Muscle of back (tissue), 10 donors: Measurements from ENCODE around the gene CNTRL. TPM values are rescaled to one million over a fixed set of nuclear protein-coding genes. Genes with fewer than 3 reads are reported as not detected.

Experiments
- polyA plus RNA-seq, 10 donors: library from polyadenylated mRNA; unstranded; fragments of 120-200 nt; gene quantifications; one replicate each; pipeline ENCODE4 v1.2.1, GENCODE V29; 2013; ENCODE audit not compliant: insufficient read length in 10 of 10

The CNTRL gene
- polyA plus RNA-seq, 10 donors: 12.9 to 25.0 (median 18.2) TPM

Other genes with a start within 250 kb of the CNTRL start
- 10 to 100 TPM; 17.5 to 31.1 (median 24.5) TPM for gene PSMD5, start 232.0 kb upstream of the CNTRL start, polyA plus RNA-seq
- gene PHF19, start 197.8 kb upstream of the CNTRL start, polyA plus RNA-seq: 10 to 100 TPM; 29.9 to 40.5 (median 35.0) TPM
- 1 to 10 TPM; 2.6 to 5.7 (median 4.1) TPM for gene TRAF1, start 148.2 kb upstream of the CNTRL start, polyA plus RNA-seq
- gene C5, start 24.7 kb upstream of the CNTRL start, polyA plus RNA-seq: 10 to 100 TPM in 3 of 10 donors, 1 to 10 TPM in 7; 5.6 to 12.3 (median 9.1) TPM
- 10 to 100 TPM; 48.6 to 68.1 (median 55.4) TPM for gene RAB14, start 126.9 kb downstream of the CNTRL start, polyA plus RNA-seq
- gene GSN, start 193.2 kb downstream of the CNTRL start, polyA plus RNA-seq: 100 to 1,000 TPM; 212 to 476 (median 288) TPM